CD4-positive, alpha-beta T cell (primary cell): ENCODE results near the gene OTOGL. TPM values are rescaled to one million over a fixed set of nuclear protein-coding genes. Genes with fewer than 3 reads are reported as not detected.

Source experiments
- ATAC-seq: fragments of 200-7000 bp; cut with Tn5 transposase; one replicate; pipeline ENCODE4 v1.10.0; 2022; ENCODE audit warnings: mild to moderate bottlenecking; ENCODE audit not compliant: poor library complexity
- CTCF ChIA-PET: fragments of 350-600 bp; sonication (Branson Sonifier 250); formaldehyde crosslinking; loops from one replicate; lab custom pipeline; 2021; ENCODE audit warnings: antibody characterized with exemption, inconsistent platforms; lab: Charles Lee
- POLR2A ChIA-PET: fragments of 350-600 bp; sonication (Branson Sonifier 250); formaldehyde crosslinking; loops from one replicate; lab custom pipeline; 2021; ENCODE audit warnings: antibody characterized with exemption, inconsistent platforms; lab: Charles Lee
- DNase-seq, 14 experiments: peaks; one replicate each; pipeline ENCODE4 v3.0.0-alpha.2; 2013 to 2020; ENCODE audit warnings: mixed read lengths in 2 of 14
- H3K27ac ChIP-seq, 2 donors: one replicate each; pipeline versions ENCODE4 v1.5.1 to v1.7.0; 2013; ENCODE audit warnings: low read length in 2 of 2, low read depth in 1 of 2, mild to moderate bottlenecking in 1 of 2
- H3K27me3 ChIP-seq, 2 experiments: 1 replicate in 1 of 2; 2 replicates in 1 of 2; pipeline versions ENCODE4 v1.6.1 to v1.7.0; 2013; ENCODE audit warnings: low read length in 2 of 2, control low read depth in 1 of 2, mild to moderate bottlenecking in 1 of 2, moderate library complexity in 1 of 2; ENCODE audit not compliant: insufficient read depth in 2 of 2, control insufficient read depth in 1 of 2
- H3K36me3 ChIP-seq: one replicate; pipeline ENCODE4 v1.6.1; 2013; ENCODE audit warnings: low read length, control low read depth; ENCODE audit not compliant: insufficient read depth
- H3K4me1 ChIP-seq: one replicate; pipeline ENCODE4 v1.6.1; 2013; ENCODE audit warnings: low read length, control low read depth; ENCODE audit not compliant: insufficient read depth
- H3K4me3 ChIP-seq: one replicate; pipeline ENCODE4 v1.5.1; 2013; ENCODE audit warnings: mild to moderate bottlenecking, low read length, moderate library complexity
- H3K9me3 ChIP-seq, 2 experiments: 1 replicate in 1 of 2; 2 replicates in 1 of 2; pipeline versions ENCODE4 v1.6.1 to v1.7.0; 2013; ENCODE audit warnings: low read length in 2 of 2, mild to moderate bottlenecking in 2 of 2, control low read depth in 1 of 2, moderate library complexity in 1 of 2; ENCODE audit not compliant: control insufficient read depth in 1 of 2, insufficient read depth in 1 of 2
- H3K27ac Mint-ChIP-seq: one replicate; pipeline ENCODE4 v1.8.0; 2020; ENCODE audit warnings: mixed read lengths
- H3K27me3 Mint-ChIP-seq: one replicate; pipeline ENCODE4 v1.8.0; 2021; ENCODE audit warnings: mixed read lengths
- H3K36me3 Mint-ChIP-seq: one replicate; pipeline ENCODE4 v1.8.0; 2021; ENCODE audit warnings: low read depth, mixed read lengths
- H3K4me1 Mint-ChIP-seq: one replicate; pipeline ENCODE4 v1.8.0; 2021; ENCODE audit warnings: low read depth, mixed read lengths
- H3K4me3 Mint-ChIP-seq: one replicate; pipeline ENCODE4 v1.8.0; 2020; ENCODE audit warnings: mild to moderate bottlenecking, mixed read lengths
- H3K9me3 Mint-ChIP-seq: one replicate; pipeline ENCODE4 v1.8.0; 2020; ENCODE audit warnings: mixed read lengths
- intact Hi-C, 2 experiments: fragments of 100-400 bp; cut with DNase I in 1 of 2; cut with micrococcal nuclease in 1 of 2; formaldehyde crosslinking; loops; one replicate each; pipeline versions ENCODE4 v1.15.1 to v1.9.0; 2023 to 2025; cut with DNase I, micrococcal nuclease
- total RNA-seq, 174 experiments: library from RNA in 2 of 174; stranded (reverse) in 2 of 174; gene quantifications; one replicate each; pipeline ENCODE4 v1.2.3 and lab custom pipeline; 2021 to 2026
- TF ChIP-seq, protein P1 (sequence below): fragments of 200-600 bp; IDR thresholded peaks from one replicate; pipeline ENCODE4 v1.8.0; 2022; ENCODE audit warnings: antibody characterized with exemption, mild to moderate bottlenecking

The OTOGL gene
- total RNA-seq, 2 experiments from 2014 or later = not detected

DNA sequence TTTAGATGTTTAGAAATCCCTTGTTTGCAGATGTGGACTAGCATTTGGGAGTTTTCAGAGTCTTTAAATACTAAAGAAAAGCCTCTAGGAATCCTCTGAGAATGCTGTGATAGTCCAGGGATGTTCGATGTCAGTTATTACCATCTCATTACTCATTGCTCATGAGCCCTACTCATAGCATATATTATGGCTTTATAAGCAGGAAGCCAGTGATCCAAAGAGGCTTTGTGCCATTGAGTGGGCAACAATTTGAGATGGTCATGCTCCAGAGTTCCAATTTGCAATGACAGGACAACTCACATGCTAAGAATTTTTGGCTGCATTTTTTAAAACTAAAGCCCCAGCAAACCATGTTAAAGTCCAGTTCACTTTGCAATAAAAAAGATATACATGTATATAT is 163.0 kb downstream of the OTOGL start:
- Mint-ChIP-seq H3K4me1 (no peaks in the 10 kb centered on the region), H3K36me3 (no peaks in the 10 kb centered on the region), H3K4me3 (no peak overlapping the region), H3K27me3 (peaks cover 10% of the 10 kb centered on the region), H3K9me3 (no peaks in the 10 kb centered on the region), H3K27ac (no peak overlapping the region)
- ATAC-seq = no peak
- Histone ChIP-seq H3K4me1 (no peaks in the 10 kb centered on the region), H3K36me3 (no peaks in the 10 kb centered on the region), H3K4me3 (no peak overlapping the region), H3K27me3 (no peaks in the 10 kb centered on the region), H3K9me3 (no peaks in the 10 kb centered on the region), H3K27ac (no peak overlapping the region)
- TF ChIP-seq, protein P1, sequence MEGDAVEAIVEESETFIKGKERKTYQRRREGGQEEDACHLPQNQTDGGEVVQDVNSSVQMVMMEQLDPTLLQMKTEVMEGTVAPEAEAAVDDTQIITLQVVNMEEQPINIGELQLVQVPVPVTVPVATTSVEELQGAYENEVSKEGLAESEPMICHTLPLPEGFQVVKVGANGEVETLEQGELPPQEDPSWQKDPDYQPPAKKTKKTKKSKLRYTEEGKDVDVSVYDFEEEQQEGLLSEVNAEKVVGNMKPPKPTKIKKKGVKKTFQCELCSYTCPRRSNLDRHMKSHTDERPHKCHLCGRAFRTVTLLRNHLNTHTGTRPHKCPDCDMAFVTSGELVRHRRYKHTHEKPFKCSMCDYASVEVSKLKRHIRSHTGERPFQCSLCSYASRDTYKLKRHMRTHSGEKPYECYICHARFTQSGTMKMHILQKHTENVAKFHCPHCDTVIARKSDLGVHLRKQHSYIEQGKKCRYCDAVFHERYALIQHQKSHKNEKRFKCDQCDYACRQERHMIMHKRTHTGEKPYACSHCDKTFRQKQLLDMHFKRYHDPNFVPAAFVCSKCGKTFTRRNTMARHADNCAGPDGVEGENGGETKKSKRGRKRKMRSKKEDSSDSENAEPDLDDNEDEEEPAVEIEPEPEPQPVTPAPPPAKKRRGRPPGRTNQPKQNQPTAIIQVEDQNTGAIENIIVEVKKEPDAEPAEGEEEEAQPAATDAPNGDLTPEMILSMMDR = no peak
- DNase-seq = no peak
- CTCF ChIA-PET = no interaction called here
- intact Hi-C loops = loop anchor here in 1 of 2 experiments (10.0 kb wide), 1 partner anchor 208 kb away; no protein-coding TSS in a partner anchor
- POLR2A ChIA-PET = no interaction called here

DNA sequence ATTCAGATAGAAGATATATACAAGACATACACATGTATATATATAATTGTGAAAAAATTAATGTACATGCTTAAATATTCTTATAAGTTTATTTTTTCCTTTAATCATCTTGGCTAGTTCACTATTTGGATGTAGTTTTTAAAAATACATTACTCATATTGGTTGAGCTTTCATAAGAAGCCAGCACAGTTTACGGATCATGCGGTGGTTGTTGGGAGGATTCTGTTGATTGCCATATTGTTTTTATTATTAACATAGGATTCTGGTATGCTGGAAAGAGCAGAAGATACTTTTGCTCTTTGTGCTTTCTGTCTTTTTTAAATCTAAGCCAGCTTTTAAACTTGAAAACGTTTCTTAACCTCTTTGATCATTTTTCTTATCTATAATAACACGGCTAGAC is 163.4 kb downstream of the OTOGL start:
- ChIA-PET CTCF (no interaction called here), POLR2A (no interaction called here)
- peaks cover 10% of the 10 kb centered on the region for H3K27me3 Mint-ChIP-seq
- no peaks in the 10 kb centered on the region for H3K36me3 Mint-ChIP-seq
- intact Hi-C loops = loop anchor here in 1 of 2 experiments (10.0 kb wide), 1 partner anchor 208 kb away; no protein-coding TSS in a partner anchor
- Histone ChIP-seq H3K27me3 (no peaks in the 10 kb centered on the region), H3K4me3 (no peak overlapping the region), H3K9me3 (no peaks in the 10 kb centered on the region), H3K27ac (no peak overlapping the region), H3K36me3 (no peaks in the 10 kb centered on the region), H3K4me1 (no peaks in the 10 kb centered on the region)
- ATAC-seq (no peak), DNase-seq (no peak)
- TF ChIP-seq, protein P1 = no peak
- no peaks in the 10 kb centered on the region for H3K4me1 Mint-ChIP-seq
- no peak overlapping the region for H3K4me3 Mint-ChIP-seq
- H3K27ac Mint-ChIP-seq = no peak overlapping the region
- H3K9me3 Mint-ChIP-seq = no peaks in the 10 kb centered on the region

DNA sequence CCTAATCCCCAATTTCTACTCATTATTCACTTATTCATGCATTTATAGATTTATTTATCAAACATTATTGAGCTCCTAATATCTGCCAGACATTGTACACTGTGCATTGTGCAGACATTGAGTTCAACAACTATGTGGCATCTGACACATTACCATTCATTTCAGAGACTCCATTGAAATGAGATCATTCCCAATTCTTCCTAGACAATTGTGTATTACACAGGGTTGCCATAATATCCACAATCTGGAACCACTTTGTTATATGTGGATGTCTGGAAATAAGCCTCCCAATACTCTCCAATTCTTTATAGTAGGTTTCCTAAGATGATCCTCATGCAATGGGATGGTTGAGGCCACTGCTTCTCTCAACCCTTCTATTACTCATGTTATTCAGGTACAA is 165.0 kb downstream of the OTOGL start:
- H3K9me3 Mint-ChIP-seq = no peaks in the 10 kb centered on the region
- Histone ChIP-seq H3K4me1 (no peaks in the 10 kb centered on the region), H3K27ac (no peak overlapping the region), H3K27me3 (no peaks in the 10 kb centered on the region), H3K4me3 (no peak overlapping the region), H3K9me3 (no peaks in the 10 kb centered on the region), H3K36me3 (no peaks in the 10 kb centered on the region)
- H3K27ac Mint-ChIP-seq = no peak overlapping the region
- ChIA-PET CTCF (no interaction called here), POLR2A (no interaction called here)
- peaks cover 24% of the 10 kb centered on the region for H3K27me3 Mint-ChIP-seq
- no peaks in the 10 kb centered on the region for H3K4me1 Mint-ChIP-seq
- no peaks in the 10 kb centered on the region for H3K36me3 Mint-ChIP-seq
- intact Hi-C loops = loop anchor here in 1 of 2 experiments (10.0 kb wide), 1 partner anchor 210 kb away; no protein-coding TSS in a partner anchor
- H3K4me3 Mint-ChIP-seq = no peak overlapping the region
- ATAC-seq (no peak), DNase-seq (no peak)
- TF ChIP-seq, protein P1 = no peak
